Esophagus squamous epithelium (tissue), 4 donors: Measurements from ENCODE around the gene AKNA.

Experiments used
- CTCF ChIP-seq, 6 experiments: fragments of 450-650 bp in 4 of 6; fragments of 200-600 bp in 2 of 6; sonication (generic) in 2 of 6; IDR thresholded peaks; one replicate each; pipeline ENCODE4 v1.5.1; 2016 to 2019; ENCODE audit warnings: antibody characterized with exemption in 6 of 6, mild to moderate bottlenecking in 4 of 6, moderate library complexity in 4 of 6
- POLR2A ChIP-seq, 4 donors: fragments of 450-650 bp; IDR thresholded peaks; one replicate each; pipeline ENCODE4 v1.6.1; 2017; ENCODE audit warnings: antibody characterized with exemption in 4 of 4, mild to moderate bottlenecking in 4 of 4, moderate library complexity in 3 of 4

- TF ChIP-seq CTCF (IDR thresholded peaks at IDR 0.05) (no peak), POLR2A (IDR thresholded peaks at IDR 0.05) (no peak)
Measured at GRCh38 chr9:114289571-114290481, 98.0 kb downstream of the AKNA start.
